ENCODE data around the gene PXDC1.

DNA sequence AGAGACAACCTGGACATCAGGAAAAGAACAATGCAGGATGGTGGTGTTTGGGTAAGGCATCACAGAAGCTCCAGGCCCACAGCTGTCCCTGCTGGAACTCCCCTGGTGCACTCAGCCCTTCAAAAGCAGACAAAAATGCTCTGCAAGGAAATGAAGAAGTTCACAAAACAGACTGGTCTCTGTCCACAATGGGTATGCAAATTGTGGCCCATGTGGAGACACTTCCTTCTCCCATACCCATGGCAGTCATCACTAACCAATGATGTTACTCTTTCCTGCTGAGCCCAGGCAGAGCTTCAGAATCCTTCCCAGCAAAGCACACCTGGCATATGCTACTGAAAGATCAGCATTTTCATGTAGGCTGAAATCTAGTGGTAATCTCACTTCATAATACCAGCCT is 42.6 kb upstream of the PXDC1 start:
- TF ChIP-seq, protein P1, sequence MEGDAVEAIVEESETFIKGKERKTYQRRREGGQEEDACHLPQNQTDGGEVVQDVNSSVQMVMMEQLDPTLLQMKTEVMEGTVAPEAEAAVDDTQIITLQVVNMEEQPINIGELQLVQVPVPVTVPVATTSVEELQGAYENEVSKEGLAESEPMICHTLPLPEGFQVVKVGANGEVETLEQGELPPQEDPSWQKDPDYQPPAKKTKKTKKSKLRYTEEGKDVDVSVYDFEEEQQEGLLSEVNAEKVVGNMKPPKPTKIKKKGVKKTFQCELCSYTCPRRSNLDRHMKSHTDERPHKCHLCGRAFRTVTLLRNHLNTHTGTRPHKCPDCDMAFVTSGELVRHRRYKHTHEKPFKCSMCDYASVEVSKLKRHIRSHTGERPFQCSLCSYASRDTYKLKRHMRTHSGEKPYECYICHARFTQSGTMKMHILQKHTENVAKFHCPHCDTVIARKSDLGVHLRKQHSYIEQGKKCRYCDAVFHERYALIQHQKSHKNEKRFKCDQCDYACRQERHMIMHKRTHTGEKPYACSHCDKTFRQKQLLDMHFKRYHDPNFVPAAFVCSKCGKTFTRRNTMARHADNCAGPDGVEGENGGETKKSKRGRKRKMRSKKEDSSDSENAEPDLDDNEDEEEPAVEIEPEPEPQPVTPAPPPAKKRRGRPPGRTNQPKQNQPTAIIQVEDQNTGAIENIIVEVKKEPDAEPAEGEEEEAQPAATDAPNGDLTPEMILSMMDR (IDR thresholded peaks at IDR 0.05): no peak
- no peak for TF ChIP-seq SIN3A (IDR thresholded peaks at IDR 0.05; ENCODE audit: borderline replicate concordance, insufficient read depth, low read depth, low read length)

Measured in Panc1 (cell line).